CD14-positive monocyte (primary cell): ENCODE measurements around the gene TUBGCP5. TPM values are rescaled to one million over a fixed set of nuclear protein-coding genes. Genes with fewer than 3 reads are reported as not detected.

Experiments
- DNase-seq, 3 donors: peaks; one replicate each; pipeline ENCODE4 v3.0.0-alpha.2; 2011 to 2022
- H2AFZ ChIP-seq: 2 replicates; pipeline ENCODE4 v1.6.0; 2012; ENCODE audit warnings: mild to moderate bottlenecking, low read depth, low read length, inconsistent platforms; ENCODE audit not compliant: insufficient read depth, poor library complexity, severe bottlenecking
- H3K27ac ChIP-seq, 2 donors: 1 replicate in 1 of 2; 2 replicates in 1 of 2; pipeline ENCODE4 v1.5.1; 2012 to 2013; ENCODE audit warnings: low read length in 2 of 2, control low read depth in 1 of 2, inconsistent platforms in 1 of 2, low read depth in 1 of 2, mild to moderate bottlenecking in 1 of 2
- H3K27me3 ChIP-seq, 2 donors: one replicate each; pipeline versions ENCODE4 v1.6.0 to v1.6.1; 2011 to 2013; ENCODE audit warnings: low read length in 2 of 2; ENCODE audit not compliant: control insufficient read depth in 2 of 2, insufficient read depth in 2 of 2
- H3K36me3 ChIP-seq, 2 donors: replicated peaks in 1 of 2; 1 replicate in 1 of 2; 2 replicates in 1 of 2; pipeline versions ENCODE4 v1.5.1 to v1.6.1; 2012 to 2013; ENCODE audit warnings: low read length in 2 of 2, control low read depth in 1 of 2, inconsistent platforms in 1 of 2, mild to moderate bottlenecking in 1 of 2; ENCODE audit not compliant: insufficient read depth in 2 of 2, control insufficient read depth in 1 of 2
- H3K4me1 ChIP-seq, 2 donors: 1 replicate in 1 of 2; 2 replicates in 1 of 2; pipeline versions ENCODE4 v1.5.1 to v1.6.1; 2012 to 2013; ENCODE audit warnings: low read length in 2 of 2, control low read depth in 1 of 2, inconsistent platforms in 1 of 2, mild to moderate bottlenecking in 1 of 2, moderate library complexity in 1 of 2; ENCODE audit not compliant: insufficient read depth in 2 of 2, control insufficient read depth in 1 of 2
- H3K4me2 ChIP-seq: replicated peaks from 2 replicates; pipeline ENCODE3; 2012; ENCODE audit warnings: low read length, moderate library complexity, mild to moderate bottlenecking; ENCODE audit not compliant: poor library complexity, severe bottlenecking; ENCODE audit errors: extremely low read depth
- H3K4me3 ChIP-seq, 3 experiments: fragments of 200-600 bp in 1 of 3; sonication (generic) in 1 of 3; replicated peaks in 1 of 3; 1 replicate in 2 of 3; 2 replicates in 1 of 3; pipeline ENCODE4 v1.5.1; 2011 to 2013; ENCODE audit warnings: low read length in 3 of 3, mild to moderate bottlenecking in 3 of 3, control low read depth in 2 of 3, low read depth in 2 of 3, inconsistent platforms in 1 of 3, moderate library complexity in 1 of 3
- H3K79me2 ChIP-seq: 2 replicates; pipeline ENCODE4 v1.6.0; 2012; ENCODE audit warnings: mild to moderate bottlenecking, control low read depth, inconsistent platforms, low read length, moderate library complexity; ENCODE audit not compliant: insufficient read depth
- H3K9ac ChIP-seq: 2 replicates; pipeline ENCODE4 v1.6.0; 2017; ENCODE audit warnings: low read length, mild to moderate bottlenecking; ENCODE audit not compliant: insufficient read depth, poor library complexity, severe bottlenecking
- H3K9me3 ChIP-seq, 2 donors: replicated peaks in 1 of 2; 1 replicate in 1 of 2; 2 replicates in 1 of 2; pipeline versions ENCODE4 v1.5.1 to v1.6.1; 2012 to 2013; ENCODE audit warnings: low read length in 2 of 2, control low read depth in 1 of 2; ENCODE audit not compliant: control insufficient read depth in 1 of 2, insufficient read depth in 1 of 2
- H4K20me1 ChIP-seq: 2 replicates; pipeline ENCODE4 v1.6.0; 2012; ENCODE audit warnings: mild to moderate bottlenecking, low read length, control low read depth, moderate library complexity; ENCODE audit not compliant: insufficient read depth
- H3K27ac Mint-ChIP-seq, 7 donors: one replicate each; pipeline ENCODE4 v1.8.0; 2020; ENCODE audit warnings: mild to moderate bottlenecking in 7 of 7, mixed read lengths in 7 of 7, moderate library complexity in 6 of 7, inconsistent platforms in 2 of 7
- H3K27me3 Mint-ChIP-seq, 3 donors: one replicate each; pipeline ENCODE4 v1.8.0; 2021 to 2022; ENCODE audit warnings: low read depth in 3 of 3, mild to moderate bottlenecking in 3 of 3, mixed read lengths in 3 of 3, moderate library complexity in 3 of 3, inconsistent platforms in 1 of 3
- H3K36me3 Mint-ChIP-seq, 2 donors: one replicate each; pipeline ENCODE4 v1.8.0; 2020; ENCODE audit warnings: mixed read lengths in 2 of 2, inconsistent platforms in 1 of 2, mild to moderate bottlenecking in 1 of 2
- H3K4me1 Mint-ChIP-seq: one replicate; pipeline ENCODE4 v1.8.0; 2020; ENCODE audit warnings: mild to moderate bottlenecking, mixed read lengths
- H3K4me3 Mint-ChIP-seq, 2 donors: one replicate each; pipeline ENCODE4 v1.8.0; 2020; ENCODE audit warnings: mild to moderate bottlenecking in 2 of 2, mixed read lengths in 2 of 2, moderate library complexity in 1 of 2
- H3K9me3 Mint-ChIP-seq, 7 donors: one replicate each; pipeline ENCODE4 v1.8.0; 2020 to 2022; ENCODE audit warnings: mixed read lengths in 7 of 7, mild to moderate bottlenecking in 6 of 7, moderate library complexity in 6 of 7, inconsistent platforms in 2 of 7
- CTCF ChIP-seq: fragments of 200-600 bp; IDR thresholded peaks from one replicate; pipeline ENCODE4 v1.8.0; 2022; ENCODE audit warnings: antibody characterized with exemption, mild to moderate bottlenecking
- WGBS: methylation state at CpG from one replicate; pipeline ENCODE4 v1.1.5; 2013; ENCODE audit warnings: missing lambda C conversion rate; ENCODE audit not compliant: insufficient coverage; 5-methylcytosine and 5-hydroxymethylcytosine counted together
- intact Hi-C, 2 donors: fragments of 100-400 bp; cut with micrococcal nuclease; formaldehyde crosslinking; loops; one replicate each; pipeline versions ENCODE4 v1.15.0 to v1.15.1; 2023
- polyA plus RNA-seq, 3 donors: library from polyadenylated mRNA; depleted of rRNA in 1 of 3; unstranded in 2 of 3; stranded (reverse) in 1 of 3; fragments of 300-500 nt in 2 of 3; fragments of >200 nt in 1 of 3; fragmentation: Illumina TruSeq in 2 of 3; gene quantifications; 1 replicate in 2 of 3; 2 replicates in 1 of 3; pipeline ENCODE4 v1.2.3, GENCODE V29; 2012 to 2021

The TUBGCP5 gene
- polyA plus RNA-seq, 3 donors: 1.4 to 5.8 (median 1.8) TPM

DNA sequence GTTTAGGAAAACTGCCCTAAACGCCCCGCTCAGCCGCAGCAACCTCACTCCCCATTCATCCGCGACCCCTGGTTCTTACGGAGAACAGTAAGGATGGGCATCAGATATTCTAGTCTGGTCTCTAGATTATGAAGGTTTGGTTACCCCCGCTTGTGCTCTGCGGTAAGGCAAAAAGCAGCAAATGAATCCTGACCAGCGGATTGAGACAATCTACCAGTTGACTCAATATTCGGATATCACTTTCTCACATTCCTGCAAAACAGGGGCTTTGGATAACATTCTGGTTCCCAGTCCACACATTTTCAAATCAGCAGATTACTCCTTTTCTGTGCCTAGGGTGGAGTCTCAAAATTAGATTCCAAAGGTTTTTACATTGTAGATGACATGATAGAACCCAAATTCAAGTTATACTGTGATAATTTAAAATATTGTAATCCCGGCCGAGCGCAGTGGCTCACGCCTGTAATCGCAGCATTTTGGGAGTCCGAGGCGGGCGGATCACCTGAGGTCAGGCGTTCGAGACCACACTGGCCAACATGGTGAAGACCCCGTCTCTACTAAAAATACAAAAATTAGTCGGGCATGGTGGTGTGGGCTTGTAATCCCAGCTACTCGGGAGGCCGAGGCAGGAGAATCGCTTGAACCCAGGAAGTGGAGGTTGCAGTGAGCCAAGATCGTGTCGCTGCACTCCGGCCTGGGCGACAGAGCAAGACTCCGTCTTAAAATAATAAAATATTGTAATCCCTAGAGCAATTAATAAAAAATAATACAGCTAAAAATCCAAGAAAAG lies 58.1 kb downstream of the TUBGCP5 start:
- Histone ChIP-seq H3K9ac (peak overlapping the region; percentile 70), H2AFZ (peak overlapping the region; percentile 93), H3K9me3 (no peaks in the 10 kb centered on the region), H3K4me1 (peaks cover 13 to 21% of the 10 kb centered on the region in 2 donors), H3K4me2 (peak overlapping the region; percentile 95), H4K20me1 (peaks cover 26% of the 10 kb centered on the region), H3K4me3 (peak overlapping the region; percentile 48 to 85 (median 70)), H3K27ac (no peak overlapping the region), H3K79me2 (peaks cover 36% of the 10 kb centered on the region), H3K27me3 (peaks cover 2 to 6% of the 10 kb centered on the region in 2 donors), H3K36me3 (no peaks in the 10 kb centered on the region)
- Mint-ChIP-seq H3K4me1 (peaks cover 20% of the 10 kb centered on the region), H3K9me3 (peaks cover 0 to 2% (median 0%) of the 10 kb centered on the region in 7 donors), H3K27me3 (peaks cover 13 to 22% (median 15%) of the 10 kb centered on the region in 3 donors), H3K4me3 (peak overlapping the region; percentile 80 to 89), H3K27ac (peak overlapping the region in 1 of 7 donors; percentile 15), H3K36me3 (no peaks in the 10 kb centered on the region)
- intact Hi-C loops: no loop called here
- no peak for DNase-seq
- 82% methylated on average over 9 of the region's 30 CpGs for WGBS
- TF ChIP-seq CTCF: no peak

DNA sequence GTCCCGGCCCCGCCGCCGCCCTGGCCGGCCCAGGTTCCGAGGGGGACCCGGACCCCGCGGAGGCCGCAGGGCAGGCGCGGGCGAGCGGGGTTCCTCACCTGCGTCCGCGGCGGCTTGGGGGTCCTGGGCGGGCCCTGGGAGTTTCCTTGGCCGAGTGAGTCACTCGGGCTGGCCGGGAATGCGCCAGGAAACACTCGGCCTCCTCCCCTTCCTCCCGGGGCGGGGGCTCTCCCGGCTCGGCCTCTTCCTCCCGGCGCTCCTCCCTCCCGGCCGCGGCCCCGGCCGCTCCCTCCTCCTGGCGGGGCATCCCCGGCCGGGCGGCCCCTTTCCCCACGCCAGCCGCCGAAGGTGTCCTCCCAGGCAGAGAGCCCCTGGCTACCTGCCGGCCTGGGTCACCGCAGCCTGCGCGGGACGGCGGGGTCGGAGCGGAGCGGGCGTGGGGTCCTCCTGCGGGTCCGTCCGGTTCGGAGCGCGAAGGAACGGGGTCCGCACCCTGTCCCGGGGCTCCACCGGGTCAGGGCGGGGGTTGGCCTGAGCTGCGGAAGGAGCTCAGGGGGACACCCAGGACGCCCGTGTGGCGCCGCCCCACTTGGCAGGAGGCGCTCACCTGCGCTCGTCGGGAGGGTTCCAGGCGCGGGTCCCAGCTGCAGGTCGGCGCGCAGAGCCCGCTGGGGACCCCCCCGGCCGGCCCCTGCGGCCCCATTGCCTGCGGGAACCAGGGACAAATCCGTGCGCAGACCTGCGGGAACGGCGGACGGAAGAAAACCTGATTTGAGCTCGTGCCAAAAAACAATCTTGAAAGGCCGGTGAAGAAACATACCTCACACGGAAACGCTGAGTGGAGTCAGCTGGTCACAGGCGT lies 58.9 kb downstream of the TUBGCP5 start, which contains the start of gene CYFIP1:
CYFIP1 (minus strand) TSS at position 180 of the 862 bp plus-strand sequence. CDS start 33,083 bp downstream, outside the sequence.
- peaks cover 33% of the 10 kb centered on the region for H4K20me1 ChIP-seq
- WGBS: under 1% methylated on average over 92 of the region's 93 CpGs
- no peaks in the 10 kb centered on the region for H3K36me3 ChIP-seq
- no peaks in the 10 kb centered on the region for H3K9me3 ChIP-seq
- TF ChIP-seq CTCF: no peak
- intact Hi-C loops: no loop called here
- peak within 1 kb of the TSS in 1 of 2 donors; percentile 48 for H3K27ac ChIP-seq
- H3K9ac ChIP-seq: peak within 1 kb of the TSS; percentile 70
- peak within 1 kb of the TSS; percentile 8 to 71 (median 48) for H3K27ac Mint-ChIP-seq
- peaks cover 22% of the 10 kb centered on the region for H3K4me1 Mint-ChIP-seq
- H3K27me3 Mint-ChIP-seq: peaks cover 13 to 22% (median 15%) of the 10 kb centered on the region in 3 donors
- H3K36me3 Mint-ChIP-seq: no peaks in the 10 kb centered on the region
- peak within 1 kb of the TSS; percentile 70 to 85 (median 74) for H3K4me3 ChIP-seq
- peaks cover 2 to 6% of the 10 kb centered on the region in 2 donors for H3K27me3 ChIP-seq
- H3K4me3 Mint-ChIP-seq: peak within 1 kb of the TSS; percentile 97 to 98
- peak within 1 kb of the TSS; percentile 95 for H3K4me2 ChIP-seq
- peaks cover 0 to 2% (median 0%) of the 10 kb centered on the region in 7 donors for H3K9me3 Mint-ChIP-seq
- peak in 2 of 3 donors; percentile 44 to 78 for DNase-seq
- peak within 1 kb of the TSS; percentile 93 for H2AFZ ChIP-seq
- peaks cover 44% of the 10 kb centered on the region for H3K79me2 ChIP-seq
- peaks cover 17 to 24% of the 10 kb centered on the region in 2 donors for H3K4me1 ChIP-seq
